Mesothelial cell of epicardium (in vitro differentiated cells): ENCODE data around the gene FAM199X. TPM values are rescaled to one million over a fixed set of nuclear protein-coding genes. Genes with fewer than 3 reads are reported as not detected.

Experiments
- DNase-seq, 2 experiments: peaks; one replicate each; pipeline ENCODE4 v3.0.0; 2021; ENCODE audit warnings: low spot score in 2 of 2; ENCODE audit not compliant: unreplicated experiment in 2 of 2
- H3K27ac Mint-ChIP-seq: 2 replicates; pipeline ENCODE4 v1.8.0; 2021; ENCODE audit warnings: mixed read lengths
- H3K27me3 Mint-ChIP-seq: 2 replicates; pipeline ENCODE4 v1.8.0; 2021; ENCODE audit warnings: low read depth, mixed read lengths
- H3K36me3 Mint-ChIP-seq: 2 replicates; pipeline ENCODE4 v1.8.0; 2021; ENCODE audit warnings: mixed read lengths
- H3K4me1 Mint-ChIP-seq: 2 replicates; pipeline ENCODE4 v1.8.0; 2021; ENCODE audit warnings: mixed read lengths
- H3K4me3 Mint-ChIP-seq: 2 replicates; pipeline ENCODE4 v1.8.0; 2021; ENCODE audit warnings: mild to moderate bottlenecking, moderate library complexity, mixed read lengths
- H3K9me3 Mint-ChIP-seq: 2 replicates; pipeline ENCODE4 v1.8.0; 2021; ENCODE audit warnings: mixed read lengths
- CTCF ChIP-seq: fragments of 200-600 bp; sonication (generic); IDR thresholded peaks from one replicate; pipeline ENCODE4 v1.5.0; 2021; ENCODE audit warnings: antibody characterized with exemption; ENCODE audit not compliant: unreplicated experiment
- total RNA-seq: library from RNA; stranded (reverse); gene quantifications from 3 replicates; pipeline ENCODE4 v1.2.1, GENCODE V29; 2021

FAM199X gene
- total RNA-seq, 1 donor from 2014 or later = 17.9 TPM

GRCh38 chrX:104130808-104131207 lies 35.4 kb upstream of the FAM199X start:
- H3K4me3 Mint-ChIP-seq = no peak overlapping the region
- H3K4me1 Mint-ChIP-seq = no peaks in the 10 kb centered on the region
- H3K27ac Mint-ChIP-seq = no peak overlapping the region
- no peaks in the 10 kb centered on the region for H3K27me3 Mint-ChIP-seq
- no peak for TF ChIP-seq CTCF
- peaks cover 16% of the 10 kb centered on the region for H3K9me3 Mint-ChIP-seq
- H3K36me3 Mint-ChIP-seq = peaks cover 7% of the 10 kb centered on the region
- DNase-seq = no peak

- peaks cover 19% of the 10 kb centered on the region for H3K9me3 Mint-ChIP-seq
- DNase-seq = no peak
- no peaks in the 10 kb centered on the region for H3K27me3 Mint-ChIP-seq
- no peak for TF ChIP-seq CTCF
- no peaks in the 10 kb centered on the region for H3K4me1 Mint-ChIP-seq
- no peak overlapping the region for H3K4me3 Mint-ChIP-seq
- peaks cover 2% of the 10 kb centered on the region for H3K36me3 Mint-ChIP-seq
- no peak overlapping the region for H3K27ac Mint-ChIP-seq
Measured at GRCh38 chrX:104134583-104135261, 31.5 kb upstream of the FAM199X start.

GRCh38 chrX:104135677-104136076 lies 30.6 kb upstream of the FAM199X start:
- peaks cover 15% of the 10 kb centered on the region for H3K9me3 Mint-ChIP-seq
- H3K27ac Mint-ChIP-seq = no peak overlapping the region
- H3K4me1 Mint-ChIP-seq = no peaks in the 10 kb centered on the region
- H3K36me3 Mint-ChIP-seq = peaks cover under 1% of the 10 kb centered on the region
- no peak overlapping the region for H3K4me3 Mint-ChIP-seq
- H3K27me3 Mint-ChIP-seq = no peaks in the 10 kb centered on the region
- DNase-seq = no peak
- TF ChIP-seq CTCF = no peak

- H3K4me1 Mint-ChIP-seq = no peaks in the 10 kb centered on the region
- H3K27me3 Mint-ChIP-seq = no peaks in the 10 kb centered on the region
- no peaks in the 10 kb centered on the region for H3K36me3 Mint-ChIP-seq
- peaks cover 13% of the 10 kb centered on the region for H3K9me3 Mint-ChIP-seq
- peak overlapping the region; percentile 76 for H3K27ac Mint-ChIP-seq
- peak in 1 of 2 experiments; percentile 56 for DNase-seq
- peak overlapping the region; percentile 71 for H3K4me3 Mint-ChIP-seq
- peak; percentile 73 for TF ChIP-seq CTCF
Measured at GRCh38 chrX:104136241-104137019, 29.8 kb upstream of the FAM199X start.

DNA sequence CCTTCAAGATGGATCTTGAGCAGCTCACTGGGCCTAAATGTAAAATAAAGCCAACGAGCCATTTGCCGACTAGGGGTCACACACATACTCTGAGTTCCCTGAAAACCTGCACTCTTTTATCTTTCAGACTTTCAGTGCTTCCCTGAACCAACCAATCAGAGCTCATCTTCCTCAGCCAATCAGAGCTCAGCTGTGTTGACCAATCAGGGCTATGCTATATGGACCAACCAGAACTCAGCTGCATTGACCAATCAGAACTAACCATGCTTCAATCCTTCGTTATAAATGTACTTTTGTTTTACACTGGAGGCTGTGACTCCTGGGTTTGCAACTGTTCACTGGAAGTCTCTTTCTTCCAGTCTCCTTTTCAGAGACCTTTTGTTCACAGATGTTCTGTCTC lies 28.8 kb upstream of the FAM199X start:
- no peak overlapping the region for H3K27ac Mint-ChIP-seq
- H3K4me1 Mint-ChIP-seq = no peaks in the 10 kb centered on the region
- H3K4me3 Mint-ChIP-seq = no peak overlapping the region
- no peaks in the 10 kb centered on the region for H3K27me3 Mint-ChIP-seq
- H3K9me3 Mint-ChIP-seq = peaks cover 10% of the 10 kb centered on the region
- no peak for TF ChIP-seq CTCF
- no peaks in the 10 kb centered on the region for H3K36me3 Mint-ChIP-seq
- no peak for DNase-seq
